ENCODE data around the gene SLC35F3.

- TF ChIP-seq POLR2A (IDR thresholded peaks at IDR 0.05; ENCODE audit: low read depth, low read length) (no peak), POLR2AphosphoS5 (IDR thresholded peaks at IDR 0.05; ENCODE audit: low read depth, low read length) (no peak), PAX5 (IDR thresholded peaks at IDR 0.05; ENCODE audit: insufficient read depth, low read length, severe bottlenecking) (no peak), TAF1 (IDR thresholded peaks at IDR 0.05; ENCODE audit: low read depth, low read length) (no peak), POU2F2 (IDR thresholded peaks at IDR 0.05; ENCODE audit: low read depth, low read length) (no peak)
These were observed 317.1 kb downstream of the SLC35F3 start for GRCh38 chr1:234221601-234222000.

All from GM12891 (cell line).